Measurements from ENCODE around the gene ID4.

- TF ChIP-seq POLR2AphosphoS5 (IDR thresholded peaks at IDR 0.05), result peak in 1 of 3 donors; percentile 5
- TF ChIP-seq CTCF (IDR thresholded peaks at IDR 0.05), result no peak
Measured at GRCh38 chr6:19838442-19839236, 1.5 kb downstream of the ID4 start.
